ENCODE measurements around the gene ACTR5. TPM values are rescaled to one million over a fixed set of nuclear protein-coding genes. Genes with fewer than 3 reads are reported as not detected.

The ACTR5 gene
- total and polyA plus RNA-seq, 2 of the 13 experiments (the other 11 are each of a cell fraction or from before 2014, with no cell fraction given) = 19.5 to 20.5 TPM

- TF ChIP-seq PREB (CRISPR knock-in tag; IDR thresholded peaks at IDR 0.05) (no peak), ZFP1 (CRISPR knock-in tag; IDR thresholded peaks at IDR 0.05) (no peak), ZNF574 (CRISPR knock-in tag; IDR thresholded peaks at IDR 0.05) (peak; percentile 23; the same call in 1 of the 2 replicates), ZNF431 (CRISPR knock-in tag; IDR thresholded peaks at IDR 0.05; ENCODE audit: borderline replicate concordance, low read depth) (no peak), JDP2 (CRISPR knock-in tag; IDR thresholded peaks at IDR 0.05; ENCODE audit: borderline replicate concordance) (no peak), IKZF1 (IDR thresholded peaks at IDR 0.05) (no peak), CERS6 (CRISPR knock-in tag; IDR thresholded peaks at IDR 0.05) (no peak), ZNF460 (CRISPR knock-in tag; IDR thresholded peaks at IDR 0.05; ENCODE audit: borderline replicate concordance) (no peak), ZBTB33 (CRISPR knock-in tag; IDR thresholded peaks at IDR 0.05) (no peak), PHB2 (IDR thresholded peaks at IDR 0.05; ENCODE audit: partially characterized antibody) (no peak), ZBTB39 (CRISPR knock-in tag; IDR thresholded peaks at IDR 0.05) (no peak), ZNF841 (CRISPR knock-in tag; IDR thresholded peaks at IDR 0.05; ENCODE audit: borderline replicate concordance) (no peak), PCBP1 (IDR thresholded peaks at IDR 0.05; ENCODE audit: borderline replicate concordance, low read depth, low read length) (no peak), PCBP2 (optimal IDR thresholded peaks at IDR 0.05; ENCODE audit: low read depth, low read length, poor library complexity, severe bottlenecking) (no peak), ZNF790 (CRISPR knock-in tag; IDR thresholded peaks at IDR 0.05; ENCODE audit: borderline replicate concordance) (no peak), ZNF143 (CRISPR knock-in tag; IDR thresholded peaks at IDR 0.05) (no peak), TOPORS (CRISPR knock-in tag; IDR thresholded peaks at IDR 0.05) (no peak), ZNF251 (CRISPR knock-in tag; IDR thresholded peaks at IDR 0.05) (no peak), CBFB (CRISPR knock-in tag; IDR thresholded peaks at IDR 0.05) (no peak), ZNF670 (CRISPR knock-in tag; IDR thresholded peaks at IDR 0.05; ENCODE audit: borderline replicate concordance) (no peak), GLI4 (CRISPR knock-in tag; IDR thresholded peaks at IDR 0.05; ENCODE audit: borderline replicate concordance) (no peak), POGZ (CRISPR knock-in tag; IDR thresholded peaks at IDR 0.05) (no peak), ZBTB42 (CRISPR knock-in tag; IDR thresholded peaks at IDR 0.05) (no peak)
Measured at GRCh38 chr20:38770546-38770945, 22.3 kb downstream of the ACTR5 start (continued).
